Measurements from ENCODE around the gene TMEM150A.
"Not testable (repeated sequence)": the region's sequence is repeated elsewhere in the genome, so short reads cannot be mapped to it uniquely, and the experiment has no call there.

TMEM150A gene

DNA sequence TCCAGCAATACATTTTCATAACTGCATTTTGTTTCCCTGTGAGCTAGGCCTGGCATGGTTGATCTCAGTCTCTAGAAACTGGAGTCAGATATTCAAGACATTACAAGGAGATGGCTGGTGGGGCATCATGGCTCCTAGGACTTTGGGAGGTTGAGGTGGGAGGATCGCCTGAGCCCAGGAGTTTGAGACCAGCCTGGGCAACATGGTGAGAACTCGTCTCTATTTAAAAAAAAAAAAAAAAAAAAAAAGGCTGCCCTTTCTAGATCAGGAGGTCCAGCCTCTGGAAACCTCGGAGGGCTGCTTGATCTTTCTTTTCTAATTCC lies 25.5 kb downstream of the TMEM150A start:
- in situ Hi-C loops (cut with HindIII; ENCODE audit: low sequenced_read_pairs), result no loop called here

DNA sequence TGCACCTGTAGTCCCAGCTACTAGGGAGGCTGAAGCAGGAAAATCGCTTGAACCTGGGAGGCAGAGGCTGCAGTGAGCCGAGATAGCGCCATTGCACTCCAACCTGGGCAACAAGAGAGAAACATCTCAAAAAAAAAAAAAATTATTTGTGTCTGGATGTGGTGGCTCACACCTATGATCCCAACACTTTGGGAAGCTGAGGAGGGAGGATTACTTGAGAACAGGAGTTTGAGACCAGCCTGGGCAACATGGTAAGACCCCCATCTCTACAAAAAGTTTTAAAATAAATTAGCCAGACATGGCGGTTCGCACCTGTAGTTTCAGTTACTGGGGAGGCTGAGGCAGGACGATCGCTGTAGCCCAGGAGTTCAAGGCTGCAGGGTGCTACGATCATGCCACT lies 26.8 kb downstream of the TMEM150A start:
- in situ Hi-C loops (cut with HindIII; ENCODE audit: low sequenced_read_pairs), result no loop called here

DNA sequence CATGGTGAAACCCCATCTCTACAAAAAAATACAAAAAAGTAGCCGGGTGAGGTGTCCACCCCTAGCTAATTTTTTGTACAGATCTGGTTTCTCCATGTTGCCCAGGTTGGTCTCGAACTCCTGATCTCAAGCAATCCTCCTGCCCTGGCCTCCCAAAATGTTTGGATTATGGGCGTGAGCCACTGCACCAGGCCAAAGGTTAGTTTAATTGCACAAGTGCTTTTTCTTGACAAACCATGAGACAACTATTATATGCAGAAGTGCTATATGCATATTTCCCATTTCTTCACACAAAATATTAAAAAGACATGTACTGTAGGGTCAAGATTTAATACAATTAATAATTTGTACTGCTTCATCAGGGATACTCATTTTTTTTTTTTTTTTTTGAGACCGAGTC lies 36.2 kb downstream of the TMEM150A start:
- in situ Hi-C loops (cut with HindIII; ENCODE audit: low sequenced_read_pairs), result no loop called here

DNA sequence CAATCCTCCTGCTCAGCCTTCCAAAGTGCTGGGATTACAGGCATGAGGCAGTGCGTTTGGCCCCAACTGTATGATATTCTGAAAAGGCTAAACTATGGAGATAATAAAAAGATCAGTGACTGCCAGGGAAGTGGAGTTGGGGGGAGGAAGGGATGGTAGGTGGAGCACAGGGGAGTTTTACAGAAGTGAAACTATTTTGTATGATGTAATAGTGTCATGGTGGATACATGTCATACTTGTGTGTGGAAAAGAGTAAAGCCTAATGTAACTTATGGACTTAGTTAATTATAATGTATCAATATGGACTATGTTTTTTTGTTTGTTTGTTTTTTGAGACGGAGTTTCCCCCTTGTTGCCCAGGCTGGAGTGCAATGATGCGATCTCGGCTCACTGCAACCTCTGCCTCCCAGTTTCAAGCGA lies 38.3 kb downstream of the TMEM150A start:
- in situ Hi-C loops (cut with HindIII; ENCODE audit: low sequenced_read_pairs), result no loop called here

DNA sequence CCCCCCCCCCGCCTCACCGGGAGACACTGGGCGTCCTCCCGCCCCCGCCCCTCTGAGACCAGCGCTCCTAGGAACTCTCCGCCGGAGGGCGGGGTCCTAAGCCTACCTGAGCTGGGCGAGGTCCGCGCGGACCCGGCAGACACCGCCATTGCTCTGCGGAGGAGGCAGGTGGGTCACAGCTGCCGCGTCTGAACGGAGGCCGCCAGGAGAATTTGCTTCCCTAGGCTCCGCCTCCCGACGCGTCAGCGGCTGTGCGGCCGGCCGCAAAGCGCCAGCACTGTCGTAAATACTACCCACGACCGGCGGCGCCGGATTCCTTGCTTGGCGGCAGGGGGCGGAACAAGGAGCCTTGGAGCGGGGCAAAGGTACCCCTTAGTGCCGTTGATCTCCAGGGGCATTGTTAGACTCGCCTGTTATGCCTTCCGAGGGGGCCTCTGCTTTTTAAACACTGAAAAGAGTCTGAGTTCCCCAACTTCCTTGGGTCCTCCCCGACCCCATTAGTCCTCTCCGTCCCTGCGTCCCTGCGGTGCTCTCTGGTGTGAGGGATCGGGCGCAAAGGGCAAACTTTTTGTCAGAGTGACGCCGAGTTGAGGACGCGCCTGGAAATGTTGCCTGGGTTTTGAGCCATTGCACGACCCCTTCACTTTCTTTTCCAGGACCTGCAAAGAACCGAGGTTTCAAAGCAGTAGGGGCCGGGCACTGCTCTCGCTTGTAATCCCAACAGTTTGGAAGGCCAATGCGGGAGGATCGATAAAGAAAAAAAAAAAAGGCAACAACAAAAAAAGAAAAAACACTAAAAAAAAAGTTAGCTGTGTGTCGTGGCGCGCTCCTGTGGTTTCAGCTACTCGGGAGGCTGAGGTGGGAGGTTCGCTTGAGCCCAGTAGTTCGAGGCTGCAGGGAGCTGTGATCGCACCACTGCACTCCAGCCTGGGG lies 41.0 kb downstream of the TMEM150A start, which contains the start of gene GGCX:
TSS of gene GGCX (minus strand) at position 214 of the 933 bp plus-strand sequence. CDS start at position 149, 65 bp downstream.
- in situ Hi-C loops (cut with HindIII; ENCODE audit: low sequenced_read_pairs), result no loop called here

DNA sequence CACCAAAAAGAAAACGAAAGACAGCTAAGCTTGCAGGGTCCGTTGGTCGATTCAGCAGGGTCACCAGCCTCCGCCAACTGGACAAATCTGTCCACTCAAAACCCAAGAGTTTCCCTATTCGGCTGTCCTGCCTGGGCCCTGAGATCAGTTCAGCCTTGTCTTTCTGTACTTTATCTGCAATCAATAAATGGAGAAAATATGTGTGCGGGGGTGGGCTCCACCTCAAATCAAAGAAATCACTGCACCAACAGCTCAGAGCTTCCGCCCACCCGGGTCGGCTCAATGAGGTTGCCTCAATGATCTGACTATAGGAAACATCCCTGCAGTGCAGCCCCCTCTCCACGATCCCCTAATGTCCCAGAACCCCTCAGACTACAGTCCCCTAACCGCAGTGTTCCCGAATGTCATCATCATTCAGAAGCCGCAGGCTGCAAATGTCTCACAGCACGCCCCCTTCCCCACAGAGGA lies 41.7 kb downstream of the TMEM150A start:
- in situ Hi-C loops (cut with HindIII; ENCODE audit: low sequenced_read_pairs), result no loop called here

DNA sequence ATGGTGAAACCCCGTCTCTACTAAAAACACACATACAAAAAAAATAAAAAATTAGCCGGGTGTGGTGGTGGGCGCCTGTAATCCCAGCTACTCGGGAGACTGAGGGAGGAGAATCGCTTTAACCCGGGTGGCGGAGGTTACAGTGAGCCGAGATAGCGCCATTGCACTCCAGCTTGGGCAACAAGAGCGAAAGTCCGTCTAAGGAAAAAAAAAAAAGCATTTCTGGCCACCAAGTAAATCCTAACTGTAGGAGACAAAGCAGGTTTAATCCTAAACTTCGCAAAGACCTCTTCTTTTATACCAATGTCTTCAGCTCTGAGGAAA lies 42.1 kb downstream of the TMEM150A start:
- in situ Hi-C loops (cut with HindIII; ENCODE audit: low sequenced_read_pairs), result not testable (repeated sequence)

DNA sequence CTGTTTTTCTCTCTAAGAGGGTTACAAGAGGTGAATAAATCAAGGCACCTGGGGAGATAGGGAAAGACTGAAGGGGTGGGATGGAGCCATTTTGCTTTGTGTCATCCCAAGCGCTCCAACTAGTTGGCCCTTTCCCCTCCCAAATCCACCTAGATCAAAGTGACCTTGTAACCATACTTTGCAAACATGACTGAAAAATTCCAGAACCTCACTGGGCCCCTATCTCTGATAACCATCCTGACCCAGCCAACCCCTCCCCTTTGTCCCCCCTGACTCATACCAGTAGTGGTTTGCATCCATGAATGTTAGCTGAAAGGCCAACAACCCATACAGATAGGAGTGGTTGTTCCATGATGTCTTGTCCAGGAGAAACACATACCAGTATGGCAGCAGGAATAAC lies 44.3 kb downstream of the TMEM150A start:
- in situ Hi-C loops (cut with HindIII; ENCODE audit: low sequenced_read_pairs), result no loop called here

DNA sequence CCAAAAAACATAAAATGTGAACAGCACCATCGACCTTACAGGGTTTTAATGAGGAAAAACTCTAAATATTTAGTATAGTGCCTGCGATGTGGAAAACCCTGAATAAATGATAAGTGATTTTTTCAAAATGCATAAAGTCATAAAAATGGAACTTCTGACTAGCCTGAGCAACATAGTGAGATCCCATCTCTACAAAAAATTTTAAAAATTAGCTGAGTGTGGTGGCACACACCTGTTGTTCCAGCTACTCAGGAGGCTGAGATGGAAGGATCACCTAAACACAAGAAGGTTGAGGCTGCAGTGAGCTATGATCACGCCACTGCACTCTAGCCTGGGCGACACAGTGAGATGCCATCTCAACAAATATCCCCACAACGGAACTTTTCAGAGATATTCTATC lies 45.4 kb downstream of the TMEM150A start:
- in situ Hi-C loops (cut with HindIII; ENCODE audit: low sequenced_read_pairs), result no loop called here

DNA sequence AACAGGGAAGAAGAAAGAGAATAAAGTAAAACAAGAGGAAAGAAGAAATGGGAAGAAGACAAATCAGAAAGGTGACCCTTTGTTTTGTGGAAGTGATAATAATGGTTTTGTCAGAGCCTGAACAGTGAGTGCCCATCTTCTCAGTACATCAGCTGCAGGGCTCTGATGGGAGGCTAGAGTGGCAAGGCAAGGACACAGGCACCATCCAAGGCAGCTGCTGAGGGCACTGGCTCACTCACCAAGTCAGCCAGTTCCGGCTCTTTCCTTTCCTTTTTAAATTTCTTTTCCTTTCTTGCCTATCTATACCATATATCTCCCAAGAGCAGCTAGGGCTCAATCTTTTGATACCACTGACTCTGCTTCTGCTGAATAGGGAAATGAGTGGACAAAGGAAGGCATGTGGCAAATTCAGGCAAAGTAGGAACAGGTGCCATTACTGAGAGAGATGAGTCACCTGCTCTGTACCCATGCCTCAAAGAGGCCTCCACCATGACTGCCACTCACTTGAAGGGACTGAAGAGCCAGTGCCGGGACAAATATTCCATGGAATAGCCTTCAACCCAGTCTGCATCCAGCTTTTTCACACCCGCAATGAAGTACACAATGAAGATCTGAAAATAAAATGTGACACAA lies 47.4 kb downstream of the TMEM150A start:
- in situ Hi-C loops (cut with HindIII; ENCODE audit: low sequenced_read_pairs), result no loop called here

DNA sequence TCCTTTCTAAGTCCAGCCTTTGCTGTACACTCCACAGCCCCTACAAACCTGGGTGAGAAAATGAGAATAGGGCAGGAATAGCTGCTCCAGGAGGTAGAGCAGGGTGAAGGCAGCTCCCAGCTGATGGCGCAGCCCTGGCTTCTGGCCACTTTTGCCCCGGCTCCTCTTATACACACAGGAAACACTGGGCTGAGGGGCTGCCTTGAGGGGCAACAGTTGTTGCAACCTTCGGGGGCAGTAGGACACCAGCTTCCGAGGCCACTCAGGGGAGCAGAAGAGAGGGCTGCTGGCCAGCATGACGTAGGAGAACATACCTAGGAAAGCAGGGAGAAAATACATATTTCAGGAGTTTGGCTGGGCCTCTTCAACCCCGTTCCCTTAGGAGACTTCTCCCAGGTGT lies 49.3 kb downstream of the TMEM150A start:
- in situ Hi-C loops (cut with HindIII; ENCODE audit: low sequenced_read_pairs), result no loop called here

DNA sequence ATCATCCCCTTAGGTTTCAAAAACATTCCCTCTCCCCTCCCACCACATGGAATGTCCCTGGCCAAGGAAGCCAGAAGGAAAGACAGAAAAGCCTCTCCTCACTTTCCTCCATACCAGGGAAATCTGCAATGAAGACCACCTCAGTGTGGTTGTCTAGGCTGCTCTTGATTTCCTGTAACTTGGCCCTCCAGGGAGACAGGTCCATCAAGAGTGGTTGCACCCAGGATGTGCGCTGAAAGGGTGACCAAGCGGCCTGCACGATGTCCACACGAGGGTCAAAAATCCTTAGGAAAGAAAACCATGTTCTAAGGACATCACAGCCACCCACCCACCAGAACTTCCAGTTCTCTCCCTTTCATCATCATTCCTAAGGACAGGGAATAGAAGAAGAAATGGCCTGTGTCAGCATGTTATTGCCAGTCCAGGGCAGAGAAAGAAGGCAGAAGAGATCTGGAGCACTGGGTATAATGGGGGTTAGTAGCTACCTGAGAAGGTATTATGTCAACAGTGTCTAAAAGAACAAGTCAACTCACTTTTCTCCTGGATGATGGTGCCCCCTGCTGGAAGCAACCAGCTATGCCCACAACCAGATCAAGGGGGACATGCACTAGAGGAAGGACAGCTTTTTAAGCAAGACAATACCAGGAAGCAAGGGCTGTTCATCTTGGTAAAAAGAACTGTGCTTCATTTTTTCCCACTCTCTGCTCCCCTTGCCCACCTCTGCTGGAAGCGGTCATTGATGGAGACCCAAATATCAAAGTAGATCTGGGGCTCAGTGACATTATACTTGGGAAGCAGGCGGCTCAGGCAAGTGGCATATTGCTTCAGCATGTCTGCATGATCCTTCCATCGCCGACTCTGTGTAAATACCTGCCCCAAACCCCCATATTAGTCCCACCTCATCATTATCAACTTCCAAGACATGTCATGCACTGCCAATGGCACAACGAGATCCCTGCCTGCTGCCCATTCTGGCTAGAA lies 50.5 kb downstream of the TMEM150A start:
- in situ Hi-C loops (cut with HindIII; ENCODE audit: low sequenced_read_pairs), result no loop called here

DNA sequence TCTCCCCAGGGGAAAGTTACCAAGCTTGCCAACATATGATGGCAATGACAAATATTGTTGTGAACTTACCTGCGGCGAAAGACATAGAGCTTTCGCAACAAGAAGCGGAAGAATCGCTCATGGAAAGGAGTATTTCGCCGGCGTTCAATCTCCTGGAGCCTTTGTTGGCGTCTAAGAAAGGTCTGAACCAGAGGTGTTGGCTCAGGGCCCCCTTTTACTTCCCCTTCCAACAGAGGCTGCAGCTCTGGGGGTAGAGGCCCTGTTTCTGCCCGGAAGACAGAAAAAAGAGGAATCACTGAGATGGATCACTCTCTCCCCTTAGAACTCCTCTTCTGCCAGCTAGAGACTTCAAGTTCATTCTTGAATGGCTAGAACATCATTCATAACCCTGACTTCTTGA lies 52.0 kb downstream of the TMEM150A start:
- in situ Hi-C loops (cut with HindIII; ENCODE audit: low sequenced_read_pairs), result no loop called here

DNA sequence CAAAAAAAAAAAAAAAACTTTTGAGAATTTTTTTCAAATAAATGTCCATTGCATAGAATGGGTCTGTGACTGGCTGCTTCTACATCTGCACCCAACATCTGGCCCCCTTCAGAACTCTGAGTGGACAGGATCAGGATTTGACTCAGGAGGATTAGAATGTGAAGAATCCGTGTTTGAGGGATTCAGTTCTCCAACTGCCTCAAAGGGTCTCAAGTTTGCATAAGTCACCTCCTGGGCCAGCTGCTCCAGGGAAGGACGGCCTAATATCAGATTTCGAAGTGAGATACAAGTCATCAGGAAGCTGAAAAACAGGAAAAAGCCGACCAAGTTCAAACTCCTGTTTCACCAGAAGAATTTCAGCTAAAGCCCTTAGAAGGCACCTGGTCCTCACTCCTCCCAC lies 52.7 kb downstream of the TMEM150A start:
- in situ Hi-C loops (cut with HindIII; ENCODE audit: low sequenced_read_pairs), result no loop called here

DNA sequence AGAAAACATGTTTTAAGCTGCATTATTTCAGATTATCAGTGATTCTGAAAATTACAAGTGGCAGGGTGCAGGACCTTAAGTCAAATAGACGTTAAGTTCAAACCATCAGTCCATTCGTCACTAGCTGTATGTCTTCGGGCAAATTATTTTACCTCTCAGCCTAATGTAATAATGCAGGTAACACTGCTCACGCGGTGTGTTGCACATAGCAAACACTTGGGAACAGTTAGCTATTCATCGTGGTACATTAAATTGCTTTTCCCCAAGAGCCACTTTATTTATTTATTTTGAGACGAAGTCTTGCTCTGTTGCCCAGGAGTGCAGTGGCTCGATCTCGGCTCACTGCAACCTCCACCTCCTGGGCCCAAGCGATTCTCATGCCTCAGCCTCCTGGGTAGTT lies 53.4 kb downstream of the TMEM150A start:
- in situ Hi-C loops (cut with HindIII; ENCODE audit: low sequenced_read_pairs), result no loop called here

DNA sequence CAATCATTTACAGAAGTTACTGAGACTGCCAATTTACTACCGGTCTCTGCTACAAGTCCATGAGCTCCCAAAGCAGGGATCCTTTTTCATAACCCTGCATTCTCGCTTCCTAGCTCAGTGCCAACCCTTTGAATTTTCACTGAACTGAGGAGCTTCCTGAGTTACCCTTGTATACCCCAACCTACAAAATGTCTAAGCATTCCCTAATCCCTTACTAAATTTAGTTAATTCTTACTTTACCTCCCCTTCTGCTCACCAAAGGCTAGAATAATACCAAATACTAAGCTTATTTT lies 53.9 kb downstream of the TMEM150A start:
- in situ Hi-C loops (cut with HindIII; ENCODE audit: low sequenced_read_pairs), result no loop called here

Data from endothelial cell of hepatic sinusoid (primary cell).